ENCODE measurements around the gene ABHD14A.

- no peak for TF ChIP-seq CTCF (IDR thresholded peaks at IDR 0.05)
- TF ChIP-seq POLR2A (IDR thresholded peaks at IDR 0.05): no peak
Observed at GRCh38 chr3:51947215-51947900, 27.5 kb upstream of the ABHD14A start.

Measured in uterus (tissue), 2 donors.